H7 (cell line): ENCODE results near the gene CSAD. TPM values are rescaled to one million over a fixed set of nuclear protein-coding genes. Genes with fewer than 3 reads are reported as not detected.
"Not testable (repeated sequence)": the region's sequence is repeated elsewhere in the genome, so short reads cannot be mapped to it uniquely, and the experiment has no call there.

Source experiments
- DNase-seq: peaks from one replicate; pipeline ENCODE4 v3.0.0; 2012
- H3K27me3 ChIP-seq: 2 replicates; pipeline ENCODE4 v1.6.0; 2011; ENCODE audit warnings: mild to moderate bottlenecking, low read length; ENCODE audit not compliant: control insufficient read depth, insufficient read depth
- H3K36me3 ChIP-seq: replicated peaks from 2 replicates; pipeline ENCODE4 v1.5.1; 2011; ENCODE audit warnings: low read length; ENCODE audit not compliant: control insufficient read depth, insufficient read depth
- H3K4me3 ChIP-seq: 2 replicates; pipeline ENCODE4 v1.5.1; 2011; ENCODE audit warnings: low read depth, mild to moderate bottlenecking, control low read depth, low read length, moderate library complexity; ENCODE audit not compliant: insufficient read depth
- total RNA-seq: library from RNA; depleted of rRNA; stranded (reverse); fragments of >200 nt; shearing (Covaris generic); gene quantifications from 2 replicates; pipeline ENCODE4 v1.2.3, GENCODE V29; 2014

Gene CSAD
- total RNA-seq, 1 experiment from 2014 or later: 3.0 TPM

DNA sequence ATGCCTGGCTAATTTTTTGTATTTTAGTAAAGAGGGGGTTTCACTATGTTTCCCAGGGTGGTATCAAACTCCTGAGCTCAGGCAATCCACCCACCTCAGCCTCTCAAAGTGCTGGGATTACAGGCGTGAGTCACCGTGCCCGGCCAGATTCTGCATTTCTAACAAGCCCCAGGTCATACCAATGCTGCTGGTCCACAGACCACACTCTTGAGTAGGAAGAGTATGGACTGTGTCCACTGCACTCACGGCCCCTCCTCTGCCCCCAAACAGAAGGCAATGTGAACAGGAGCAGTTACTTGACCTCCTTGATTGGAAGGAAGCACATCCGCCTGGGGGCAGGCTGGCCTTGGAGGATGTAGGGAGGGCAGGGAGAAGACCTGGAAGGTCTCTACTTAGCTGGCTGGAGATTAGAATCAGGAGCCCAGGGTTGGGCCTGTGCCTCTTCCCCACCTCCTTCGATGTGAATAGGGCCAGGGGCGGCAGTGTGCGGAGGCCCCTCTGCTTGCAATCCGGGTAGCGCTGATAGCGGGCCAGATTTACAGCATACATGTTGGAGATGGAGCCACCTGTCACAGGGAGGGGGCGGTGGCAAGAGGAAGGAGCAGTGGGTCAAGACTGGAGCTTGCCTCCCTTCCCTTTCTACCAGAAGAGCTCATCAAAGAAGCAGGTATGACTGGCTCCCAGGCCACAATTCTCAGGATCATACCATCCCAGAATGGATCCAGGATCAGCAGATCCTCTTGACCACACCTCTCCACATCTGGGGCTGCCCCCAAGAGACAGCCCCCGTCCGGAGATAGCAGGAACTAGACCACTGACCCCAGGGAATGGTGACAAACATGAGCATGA is 9.6 kb downstream of the CSAD start:
- Histone ChIP-seq H3K27me3 (peaks cover 54% of the 10 kb centered on the region), H3K36me3 (no peaks in the 10 kb centered on the region), H3K4me3 (no peak overlapping the region)
- DNase-seq: no peak

DNA sequence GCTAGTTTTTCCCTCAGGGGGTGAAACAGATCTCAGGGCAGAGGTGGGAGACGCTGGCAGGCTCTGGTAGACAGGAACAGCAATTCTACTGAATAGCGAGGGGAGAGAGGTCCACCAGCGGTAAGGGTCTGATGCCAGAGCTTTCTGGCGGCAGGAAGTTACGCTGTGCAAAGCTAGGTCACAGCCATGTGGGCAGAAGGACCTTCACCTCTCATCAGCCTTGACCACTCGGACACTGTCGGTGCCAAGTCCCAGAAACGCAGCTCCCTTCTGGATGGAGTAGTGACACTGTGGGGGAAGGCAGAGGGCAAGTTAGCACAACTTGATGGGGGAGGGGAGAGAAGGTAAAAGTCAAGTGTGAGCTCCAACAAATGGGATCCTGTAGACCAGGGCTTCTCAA is 10.5 kb downstream of the CSAD start:
- no peak for DNase-seq
- Histone ChIP-seq H3K27me3 (peaks cover 49% of the 10 kb centered on the region), H3K36me3 (no peaks in the 10 kb centered on the region), H3K4me3 (no peak overlapping the region)

DNA sequence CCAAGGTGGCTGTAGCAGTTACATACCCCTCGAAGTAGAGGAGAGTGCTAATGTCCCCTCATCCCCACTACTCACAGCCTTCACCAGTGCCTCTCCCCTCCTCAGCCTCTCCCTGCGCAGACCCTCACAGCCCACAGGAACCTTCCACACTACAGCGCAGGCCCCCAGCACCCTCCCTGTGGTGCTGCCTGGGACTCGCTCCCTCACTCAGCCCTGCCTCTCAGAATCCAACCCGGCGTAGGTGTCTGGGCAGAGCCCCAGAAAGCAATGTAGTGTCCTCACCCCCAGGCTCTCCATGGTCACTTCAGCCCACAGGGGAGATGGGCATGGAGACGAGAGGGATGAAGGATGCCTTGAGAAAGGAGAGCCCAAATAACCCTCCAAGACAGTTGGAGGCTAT is 11.1 kb downstream of the CSAD start:
- Histone ChIP-seq H3K36me3 (no peaks in the 10 kb centered on the region), H3K27me3 (peaks cover 46% of the 10 kb centered on the region), H3K4me3 (no peak overlapping the region)
- no peak for DNase-seq

GRCh38 chr12:53166837-53167236 is 13.9 kb downstream of the CSAD start:
- peaks cover 22% of the 10 kb centered on the region for H3K27me3 ChIP-seq
- H3K36me3 ChIP-seq: no peaks in the 10 kb centered on the region
- no peak overlapping the region for H3K4me3 ChIP-seq
- no peak for DNase-seq

- H3K4me3 ChIP-seq, H3K36me3 ChIP-seq, DNase-seq: not testable (repeated sequence)
- peaks cover 17% of the 10 kb centered on the region for H3K27me3 ChIP-seq
Measured at GRCh38 chr12:53163008-53163407, 17.7 kb downstream of the CSAD start.

GRCh38 chr12:53161119-53161911 is 19.4 kb downstream of the CSAD start:
- Histone ChIP-seq H3K27me3 (peaks cover 15% of the 10 kb centered on the region), H3K36me3 (no peaks in the 10 kb centered on the region), H3K4me3 (no peak overlapping the region)
- DNase-seq: no peak

GRCh38 chr12:53160673-53161072 is 20.1 kb downstream of the CSAD start:
- peaks cover 15% of the 10 kb centered on the region for H3K27me3 ChIP-seq
- H3K4me3 ChIP-seq: no peak overlapping the region
- DNase-seq: peak; percentile 49
- no peaks in the 10 kb centered on the region for H3K36me3 ChIP-seq

DNA sequence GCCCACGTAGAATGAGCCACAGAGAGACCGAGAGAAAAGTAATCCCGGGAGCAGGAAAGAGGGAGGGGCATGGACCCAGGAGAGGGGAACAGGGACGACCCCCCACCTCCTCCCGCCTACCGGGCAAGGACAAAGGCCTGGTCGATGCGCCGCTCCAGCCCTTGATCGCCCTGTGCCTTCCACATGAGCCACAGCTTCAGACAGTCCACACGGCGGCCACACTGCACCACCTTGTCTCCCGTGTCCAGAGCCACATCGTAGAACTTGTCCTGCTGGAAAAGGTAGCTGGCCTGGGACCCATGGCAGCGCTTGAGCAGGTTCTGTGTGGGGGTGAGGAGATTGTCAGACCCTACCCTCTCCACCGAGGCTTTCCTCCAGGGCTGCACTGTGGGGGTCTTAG is 20.7 kb downstream of the CSAD start:
- Histone ChIP-seq H3K36me3 (no peaks in the 10 kb centered on the region), H3K4me3 (no peak overlapping the region), H3K27me3 (peaks cover 15% of the 10 kb centered on the region)
- DNase-seq: peak; percentile 72

DNA sequence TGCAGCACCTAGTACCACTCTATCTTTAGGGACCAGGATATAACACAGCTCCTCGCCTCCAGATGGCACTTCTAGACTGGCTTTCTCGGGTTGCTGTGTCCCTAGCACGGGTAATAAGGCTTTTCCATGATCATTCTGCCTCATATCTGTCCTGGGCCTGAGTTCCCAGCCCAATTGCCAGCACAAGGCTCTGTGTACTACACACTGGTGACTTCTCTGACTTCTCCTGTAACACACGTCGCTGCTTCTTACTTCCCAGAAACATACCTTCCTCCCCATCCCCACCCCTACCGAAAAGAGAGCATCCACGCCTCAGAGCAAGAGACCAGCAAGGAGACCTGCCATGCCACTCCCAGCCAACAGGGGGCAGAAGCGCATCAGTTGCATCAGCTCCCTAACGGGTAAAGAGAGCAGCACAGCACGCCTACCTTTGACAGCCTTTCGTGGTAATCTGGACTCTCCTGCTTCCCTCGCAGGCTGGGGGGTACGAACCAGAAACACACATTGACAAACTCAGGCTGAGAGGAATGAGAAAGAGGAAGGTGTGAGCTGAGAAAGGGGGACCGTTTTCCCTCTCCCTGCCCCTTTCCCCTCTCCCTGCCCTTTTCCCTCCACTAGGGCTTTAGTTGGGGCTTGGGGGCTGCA is 21.4 kb downstream of the CSAD start:
- DNase-seq: peak; percentile 94
- Histone ChIP-seq H3K36me3 (no peaks in the 10 kb centered on the region), H3K27me3 (peaks cover 15% of the 10 kb centered on the region), H3K4me3 (peak overlapping the region; percentile 13; the same call in 1 of the 2 replicates)

GRCh38 chr12:53152390-53152789 is 28.3 kb downstream of the CSAD start:
- Histone ChIP-seq H3K4me3 (no peak overlapping the region), H3K36me3 (no peaks in the 10 kb centered on the region), H3K27me3 (no peaks in the 10 kb centered on the region)
- no peak for DNase-seq

- no peaks in the 10 kb centered on the region for H3K27me3 ChIP-seq
- no peaks in the 10 kb centered on the region for H3K36me3 ChIP-seq
- DNase-seq: no peak
- H3K4me3 ChIP-seq: no peak overlapping the region
Measured at GRCh38 chr12:53151039-53151438, 29.7 kb downstream of the CSAD start.

DNA sequence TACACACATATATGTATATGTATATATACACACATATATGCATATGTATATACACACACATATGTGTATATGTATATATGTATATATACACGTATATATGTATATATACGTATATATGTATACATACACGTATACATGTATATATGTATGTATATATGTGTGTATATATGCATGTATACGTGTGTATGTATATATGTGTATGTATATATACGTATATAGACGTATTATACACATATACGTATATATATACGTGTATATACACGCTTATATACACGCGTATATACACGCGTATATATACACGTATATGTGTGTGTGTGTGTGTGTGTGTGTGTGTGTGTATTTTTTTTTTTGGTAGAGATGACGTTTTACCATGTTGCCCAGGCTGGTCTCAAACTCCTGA is 33.1 kb downstream of the CSAD start:
- no peak overlapping the region for H3K4me3 ChIP-seq
- H3K36me3 ChIP-seq: no peaks in the 10 kb centered on the region

GRCh38 chr12:53147181-53147580 is 33.5 kb downstream of the CSAD start:
- Histone ChIP-seq H3K27me3 (no peaks in the 10 kb centered on the region), H3K4me3 (no peak overlapping the region), H3K36me3 (no peaks in the 10 kb centered on the region)
- DNase-seq: no peak

More for the DNA sequence above, 33.1 kb downstream of the CSAD start:
- H3K27me3 ChIP-seq: no peaks in the 10 kb centered on the region
- no peak for DNase-seq

GRCh38 chr12:53145383-53146260 is 35.1 kb downstream of the CSAD start:
- no peaks in the 10 kb centered on the region for H3K36me3 ChIP-seq
- H3K27me3 ChIP-seq: no peaks in the 10 kb centered on the region
- DNase-seq: no peak
- no peak overlapping the region for H3K4me3 ChIP-seq
